Measurements from ENCODE around the gene PALLD. TPM values are rescaled to one million over a fixed set of nuclear protein-coding genes. Genes with fewer than 3 reads are reported as not detected.

The PALLD gene
- 55.4 TPM for total RNA-seq

GRCh38 chr4:168496834-168497233 is at the start of gene PALLD:
Gene PALLD, plus strand, starts transcription at chr4:168497052.

Small RNAs within 50 kb of the gene (small RNA-seq; reads per million reads assigned to genes)
- gene RF00432 (ENCODE audit: low replicate concordance) (not detected), gene RNU6-1336P (ENCODE audit: low replicate concordance) (not detected), gene RNU6-853P (ENCODE audit: low replicate concordance) (not detected)

Other genes starting within 250 kb of the PALLD start
- gene DDX60, start 178.3 kb upstream of the PALLD start, total RNA-seq = 6.6 TPM
- 4.7 TPM for gene DDX60L, start 16.6 kb upstream of the PALLD start, total RNA-seq